Measurements from ENCODE around the gene SPSB4. TPM values are rescaled to one million over a fixed set of nuclear protein-coding genes. Genes with fewer than 3 reads are reported as not detected.

The SPSB4 gene
- total and polyA plus RNA-seq, 2 donors (not counting 3 experiments of a cell fraction or from before 2014, with no cell fraction given): 0.06 to 0.22 TPM

- no peak overlapping the region for H3K4me2 ChIP-seq (ENCODE audit: insufficient read depth, low read length)
- no peak for FAIRE-seq
- BruUV-seq (replicated peaks): no TSS peak
- intact Hi-C loops (cut with micrococcal nuclease): no loop called here
- ChIA-PET CTCF (interaction anchor here (1.2 to 1.5 kb wide), 4 partner anchors 12 to 60 kb away, joined by 3 to 5 read pairs (median 4); no protein-coding TSS in a partner anchor), POLR2A (no interaction called here)
- no peak overlapping the region for H3K27ac ChIP-seq (ENCODE audit: insufficient read depth, low read depth, low read length)
- DNase-seq (ENCODE audit: low read depth, low spot score): no peak
- H3K4me3 ChIP-seq (replicated peaks in 1 of 3; ENCODE audit: insufficient read depth in 1 of 3, low read depth in 1 of 3, low read length in 3 of 3): no peak overlapping the region
- TF ChIP-seq MYC (IDR thresholded peaks at IDR 0.05; ENCODE audit: low read depth, low read length): no peak
- no peak overlapping the region for H2AFZ ChIP-seq (ENCODE audit: low read depth, low read length)
- no peak overlapping the region for H3K9ac ChIP-seq (replicated peaks; ENCODE audit: extremely low read depth, insufficient read depth, low read length)
- H3K9me3 ChIP-seq (replicated peaks; ENCODE audit: control insufficient read depth, insufficient read depth, low read length): no peaks in the 10 kb centered on the region
- peaks cover 0 to 3% of the 10 kb centered on the region in 2 experiments for H3K27me3 ChIP-seq (ENCODE audit: control insufficient read depth in 2 of 2, insufficient read depth in 2 of 2, low read length in 2 of 2)
- no peaks in the 10 kb centered on the region for H4K20me1 ChIP-seq (replicated peaks; ENCODE audit: control insufficient read depth, extremely low read depth, insufficient read depth, low read length)
- H3K36me3 ChIP-seq (ENCODE audit: control insufficient read depth in 2 of 2, extremely low read depth in 1 of 2, insufficient read depth in 2 of 2, low read length in 2 of 2): no peaks in the 10 kb centered on the region
- no peaks in the 10 kb centered on the region for H3K4me1 ChIP-seq (ENCODE audit: control insufficient read depth, extremely low read depth, insufficient read depth, low read length)
- H3K9me1 ChIP-seq (replicated peaks; ENCODE audit: control insufficient read depth, extremely low read depth, insufficient read depth, low read length): no peaks in the 10 kb centered on the region
- H3K79me2 ChIP-seq (ENCODE audit: control insufficient read depth, insufficient read depth, low read length): no peaks in the 10 kb centered on the region
- dilution Hi-C loops (cut with MboI; ENCODE audit: extremely low pct_ligation_motif_present, low sequenced_read_pairs): no loop called here
Measured at GRCh38 chr3:141060327-141060726, 9.2 kb downstream of the SPSB4 start.

- Histone ChIP-seq H3K36me3 (ENCODE audit: control insufficient read depth in 2 of 2, extremely low read depth in 1 of 2, insufficient read depth in 2 of 2, low read length in 2 of 2) (no peaks in the 10 kb centered on the region), H3K4me2 (ENCODE audit: insufficient read depth, low read length) (no peak overlapping the region), H3K27me3 (ENCODE audit: control insufficient read depth in 2 of 2, insufficient read depth in 2 of 2, low read length in 2 of 2) (peaks cover 0 to 3% of the 10 kb centered on the region in 2 experiments), H3K4me3 (replicated peaks in 1 of 3; ENCODE audit: insufficient read depth in 1 of 3, low read depth in 1 of 3, low read length in 3 of 3) (no peak overlapping the region), H3K27ac (ENCODE audit: insufficient read depth, low read depth, low read length) (no peak overlapping the region), H3K9ac (replicated peaks; ENCODE audit: extremely low read depth, insufficient read depth, low read length) (no peak overlapping the region), H4K20me1 (replicated peaks; ENCODE audit: control insufficient read depth, extremely low read depth, insufficient read depth, low read length) (no peaks in the 10 kb centered on the region), H3K4me1 (ENCODE audit: control insufficient read depth, extremely low read depth, insufficient read depth, low read length) (no peaks in the 10 kb centered on the region), H2AFZ (ENCODE audit: low read depth, low read length) (no peak overlapping the region), H3K79me2 (ENCODE audit: control insufficient read depth, insufficient read depth, low read length) (no peaks in the 10 kb centered on the region), H3K9me3 (replicated peaks; ENCODE audit: control insufficient read depth, insufficient read depth, low read length) (no peaks in the 10 kb centered on the region), H3K9me1 (replicated peaks; ENCODE audit: control insufficient read depth, extremely low read depth, insufficient read depth, low read length) (no peaks in the 10 kb centered on the region)
- no peak for TF ChIP-seq CTCF (IDR thresholded peaks at IDR 0.05; ENCODE audit: extremely low read depth in 1 of 2, insufficient read depth in 1 of 2, low read depth in 1 of 2, low read length in 2 of 2)
- TF ChIP-seq POLR2AphosphoS5 (IDR thresholded peaks at IDR 0.05; ENCODE audit: insufficient read depth, low read depth, low read length): no peak
- TF ChIP-seq EZH2 (IDR thresholded peaks at IDR 0.05; ENCODE audit: borderline replicate concordance, low read depth, low read length, severe bottlenecking): no peak
- CTCF ChIA-PET: no interaction called here
- FAIRE-seq (no peak), DNase-seq (ENCODE audit: low read depth, low spot score) (no peak)
- BruUV-seq (replicated peaks): no TSS peak
- dilution Hi-C loops (cut with MboI; ENCODE audit: extremely low pct_ligation_motif_present, low sequenced_read_pairs) (no loop called here), intact Hi-C loops (cut with micrococcal nuclease) (no loop called here)
- POLR2A ChIA-PET: no interaction called here
Measured at GRCh38 chr3:141063831-141064230, 12.7 kb downstream of the SPSB4 start.
